ENCODE results near the gene CTIF.
A peak's percentile ranks its signal among the peaks of the same experiment; 100 is the strongest.
"Not testable (repeated sequence)": the region's sequence is repeated elsewhere in the genome, so short reads cannot be mapped to it uniquely, and the experiment has no call there.

Gene CTIF

DNA sequence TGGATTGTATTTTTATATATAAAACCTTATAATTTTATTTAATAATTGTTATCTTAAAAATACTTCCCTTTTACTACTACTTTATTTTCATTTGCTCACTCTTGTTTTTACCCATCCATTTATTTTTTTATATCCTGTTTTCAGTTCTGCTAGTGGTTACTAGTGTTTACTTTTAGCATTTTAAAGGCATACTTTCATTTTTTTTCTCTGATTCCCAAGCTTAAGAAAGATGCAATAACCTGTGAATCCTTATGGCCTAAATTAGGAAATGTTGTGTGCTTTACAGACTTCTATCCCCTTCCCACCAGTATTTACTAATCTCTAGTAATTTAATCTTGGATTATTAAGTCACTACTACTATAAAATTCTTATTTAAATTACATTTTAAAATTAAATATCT lies 272.0 kb downstream of the CTIF start:
- peak; percentile 93 for FAIRE-seq

DNA sequence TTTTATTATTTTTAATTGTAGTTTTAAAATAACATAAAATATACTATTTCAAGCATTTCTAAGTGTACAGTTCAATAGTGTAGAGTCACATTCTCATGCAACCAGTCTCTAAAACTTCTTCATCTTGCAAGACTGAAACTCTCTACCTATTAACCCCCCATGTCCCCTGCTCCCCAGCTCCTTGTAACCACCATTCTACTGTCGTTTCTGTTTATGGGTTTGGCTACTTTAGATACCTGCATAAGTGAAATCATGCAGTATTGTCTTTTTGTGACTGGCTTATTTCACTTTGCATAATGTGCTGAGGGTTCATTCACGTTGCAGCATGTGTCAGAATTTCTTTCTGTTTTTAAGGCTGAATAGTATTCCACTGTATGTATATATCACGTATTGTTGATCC lies 272.6 kb downstream of the CTIF start:
- no peak for FAIRE-seq

DNA sequence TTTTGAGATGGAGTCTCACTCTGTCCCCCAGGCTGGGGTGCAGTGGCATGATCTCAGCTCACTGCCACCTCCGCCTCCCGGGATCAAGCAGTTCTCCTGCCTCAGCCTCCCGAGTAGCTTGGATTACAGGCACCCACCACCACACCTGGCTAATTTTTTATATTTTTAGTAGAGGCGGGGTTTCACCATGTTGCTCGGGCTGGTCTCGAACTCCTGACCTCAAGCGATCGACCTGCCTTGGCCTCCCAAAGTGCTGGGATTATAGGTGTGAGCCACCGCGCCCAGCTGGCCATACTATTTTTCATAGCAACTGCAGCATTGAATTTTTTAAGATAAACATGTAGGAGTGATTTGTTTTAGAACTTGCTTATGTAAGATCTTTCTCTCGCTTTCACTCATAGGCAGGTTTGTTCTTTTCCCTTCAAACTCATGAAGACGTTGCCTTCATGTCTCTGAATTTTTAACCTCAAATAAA lies 273.2 kb downstream of the CTIF start:
- not testable (repeated sequence) for FAIRE-seq

DNA sequence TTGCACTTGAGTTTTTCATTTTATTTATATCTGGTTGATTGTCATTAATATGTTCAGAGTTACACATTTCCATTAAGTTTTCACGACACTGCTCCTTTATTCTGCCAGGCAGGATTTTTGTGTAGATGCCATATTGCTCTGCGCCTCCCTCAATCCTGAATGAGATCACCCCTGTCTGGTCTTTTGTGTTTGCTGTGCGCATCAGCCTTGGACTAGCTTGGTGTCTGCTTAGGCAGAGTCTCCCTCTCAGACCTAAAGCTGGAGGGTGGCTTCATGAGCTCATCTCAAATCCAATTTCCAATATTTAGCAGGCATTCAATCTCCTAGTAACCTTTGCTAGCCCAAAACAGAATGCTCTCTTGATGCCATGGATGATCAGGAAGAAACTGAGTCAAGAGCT lies 274.5 kb downstream of the CTIF start:
- FAIRE-seq: no peak

DNA sequence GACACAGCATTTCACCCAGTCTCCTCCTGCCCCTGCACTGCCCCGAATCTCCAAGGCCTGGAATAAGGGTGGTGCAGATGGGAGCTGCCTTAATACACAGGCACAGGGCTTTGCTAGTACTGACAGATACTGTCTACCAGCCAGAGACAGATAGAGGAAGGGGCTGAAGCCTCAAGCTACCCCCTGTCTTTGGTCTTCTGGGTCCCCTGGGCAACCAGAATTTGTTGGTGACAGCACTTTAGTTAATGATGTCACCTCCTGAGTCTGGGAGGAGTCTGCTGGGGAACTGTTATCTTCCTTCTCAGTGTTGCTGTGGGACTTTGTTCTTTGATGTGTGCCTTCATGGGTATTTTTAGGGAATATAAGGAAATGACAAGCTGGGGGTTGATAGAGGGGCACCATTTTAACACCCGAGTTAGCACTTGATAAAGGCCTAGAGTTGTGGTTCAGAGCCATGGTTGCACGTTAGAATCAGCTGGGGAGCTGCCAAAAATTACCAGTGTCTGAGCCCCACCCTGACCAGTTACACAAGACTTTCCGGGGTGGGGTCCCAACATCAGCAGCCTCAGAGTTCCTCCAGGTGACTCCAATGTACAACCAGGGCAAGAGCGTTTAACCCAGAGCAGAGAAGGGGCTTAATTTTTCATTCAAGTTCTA lies 275.1 kb downstream of the CTIF start:
- no peak for FAIRE-seq

DNA sequence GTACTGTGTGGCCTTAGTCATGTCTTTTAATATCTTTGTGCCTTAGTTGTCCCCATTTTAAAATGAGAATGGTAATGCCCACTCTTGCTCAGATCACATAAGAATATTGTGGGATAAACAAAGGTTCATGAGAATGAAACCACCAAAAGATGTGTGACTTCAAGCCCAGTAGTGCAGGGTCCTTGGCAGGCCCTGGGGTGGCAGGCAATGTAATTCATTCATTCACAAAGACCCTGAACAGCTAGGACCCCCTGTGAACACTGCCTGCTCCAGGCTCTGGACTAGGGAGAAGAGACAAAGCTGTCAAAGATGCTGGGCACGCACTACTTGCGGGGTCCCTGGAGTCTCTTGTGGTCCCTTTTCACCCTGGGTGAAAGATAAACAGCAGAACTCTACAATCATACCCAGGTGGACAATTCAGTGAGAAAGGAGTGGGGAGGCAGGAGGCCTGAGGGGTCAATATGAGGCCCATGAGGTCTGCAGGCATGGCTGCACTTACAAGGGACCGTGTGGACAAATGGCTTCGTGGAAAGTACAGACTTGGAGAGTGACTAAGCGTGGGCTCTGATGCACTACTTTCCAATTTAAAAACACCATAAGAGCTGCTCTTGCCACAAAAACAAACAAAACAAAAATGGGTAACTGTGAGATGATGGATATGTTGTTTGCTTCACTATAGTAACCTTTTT lies 275.8 kb downstream of the CTIF start:
- no peak for FAIRE-seq

DNA sequence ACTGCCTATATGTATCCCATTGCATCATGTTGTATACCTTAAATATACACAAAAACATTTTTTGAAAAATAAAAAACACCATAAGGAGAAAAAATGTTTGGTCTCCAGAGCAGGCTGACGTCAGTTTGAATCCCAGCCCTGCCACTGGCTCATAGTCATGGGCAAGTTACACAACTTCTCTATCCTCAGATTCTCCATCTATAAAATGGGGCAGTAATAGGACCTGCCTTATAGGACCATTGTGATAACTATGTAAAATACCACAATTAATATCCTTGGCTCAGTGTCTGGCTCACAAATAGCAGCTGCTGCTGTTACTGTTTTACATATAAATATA lies 276.3 kb downstream of the CTIF start:
- FAIRE-seq: no peak

DNA sequence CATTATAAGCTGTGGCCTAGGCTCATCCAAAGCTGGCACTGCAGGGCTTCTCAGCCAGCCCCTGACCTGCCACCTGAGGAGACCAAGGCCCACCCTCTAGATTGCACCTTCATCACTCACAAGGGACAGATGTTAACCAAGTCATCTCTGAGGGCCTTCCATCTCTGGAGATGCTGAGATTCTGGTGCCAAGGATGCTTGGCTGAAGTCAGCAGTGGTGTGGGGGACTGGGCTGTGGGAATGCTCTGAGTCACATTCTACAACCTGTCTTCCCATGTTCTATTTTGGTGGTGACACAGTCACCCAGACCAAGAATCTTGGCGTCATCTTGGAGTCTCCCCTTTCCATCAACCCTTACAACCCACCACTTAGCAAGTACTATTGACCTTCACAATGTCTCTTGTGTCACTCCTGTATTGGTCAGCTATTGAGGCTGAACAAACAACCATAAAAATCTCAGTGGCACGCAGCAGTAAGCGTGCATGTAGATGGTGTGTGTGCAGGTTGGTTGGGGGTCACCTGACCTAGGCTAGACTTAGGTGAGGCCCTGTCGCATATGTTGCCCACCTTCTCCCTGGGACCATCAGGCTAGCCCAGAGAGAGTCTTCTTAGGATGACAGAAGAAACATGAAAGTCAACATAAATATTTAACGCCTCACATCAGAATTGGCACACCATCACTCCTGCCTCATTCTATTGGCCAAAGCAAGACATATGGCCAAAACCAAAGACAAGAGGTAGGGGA lies 276.9 kb downstream of the CTIF start:
- FAIRE-seq: no peak

DNA sequence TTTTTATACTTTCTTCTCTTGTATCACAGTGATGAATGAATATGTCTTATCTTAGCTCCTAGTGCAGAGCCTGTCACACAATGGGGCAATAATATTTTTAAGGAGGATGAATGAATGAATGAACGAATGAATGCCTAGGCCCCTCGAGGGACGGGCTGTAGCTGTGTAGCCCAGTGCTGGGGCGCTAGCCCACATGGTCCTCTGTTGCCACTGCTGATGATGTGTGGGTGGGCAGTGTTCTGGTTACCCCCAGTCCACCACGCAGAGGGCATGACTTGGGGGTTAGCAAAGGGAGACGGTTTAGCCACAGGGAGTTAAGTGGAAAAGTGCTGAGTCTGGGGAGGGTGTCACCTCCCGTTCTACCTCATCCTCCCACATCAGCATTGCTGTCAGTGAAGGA lies 277.7 kb downstream of the CTIF start:
- no peak for FAIRE-seq

DNA sequence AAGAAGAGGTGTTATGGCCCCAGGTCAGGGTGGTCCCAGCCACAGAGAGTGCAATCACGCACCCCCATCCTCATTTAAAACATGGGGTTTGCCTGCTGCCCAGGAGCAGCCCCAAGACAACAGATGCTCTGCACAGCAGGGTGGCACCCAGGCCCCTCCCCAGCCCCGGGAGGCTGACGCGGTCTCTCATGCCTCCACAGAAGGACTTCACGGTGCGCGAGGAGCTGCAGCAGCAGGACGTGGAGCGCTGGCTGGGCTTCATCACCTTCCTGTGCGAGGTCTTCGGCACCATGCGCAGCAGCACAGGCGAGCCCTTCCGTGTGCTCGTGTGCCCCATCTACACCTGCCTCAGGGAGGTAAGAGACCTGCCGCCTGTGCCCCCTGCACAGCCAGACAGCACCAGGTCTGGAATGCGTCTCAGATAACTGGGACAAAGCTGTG lies 278.2 kb downstream of the CTIF start:
- FAIRE-seq: no peak

DNA sequence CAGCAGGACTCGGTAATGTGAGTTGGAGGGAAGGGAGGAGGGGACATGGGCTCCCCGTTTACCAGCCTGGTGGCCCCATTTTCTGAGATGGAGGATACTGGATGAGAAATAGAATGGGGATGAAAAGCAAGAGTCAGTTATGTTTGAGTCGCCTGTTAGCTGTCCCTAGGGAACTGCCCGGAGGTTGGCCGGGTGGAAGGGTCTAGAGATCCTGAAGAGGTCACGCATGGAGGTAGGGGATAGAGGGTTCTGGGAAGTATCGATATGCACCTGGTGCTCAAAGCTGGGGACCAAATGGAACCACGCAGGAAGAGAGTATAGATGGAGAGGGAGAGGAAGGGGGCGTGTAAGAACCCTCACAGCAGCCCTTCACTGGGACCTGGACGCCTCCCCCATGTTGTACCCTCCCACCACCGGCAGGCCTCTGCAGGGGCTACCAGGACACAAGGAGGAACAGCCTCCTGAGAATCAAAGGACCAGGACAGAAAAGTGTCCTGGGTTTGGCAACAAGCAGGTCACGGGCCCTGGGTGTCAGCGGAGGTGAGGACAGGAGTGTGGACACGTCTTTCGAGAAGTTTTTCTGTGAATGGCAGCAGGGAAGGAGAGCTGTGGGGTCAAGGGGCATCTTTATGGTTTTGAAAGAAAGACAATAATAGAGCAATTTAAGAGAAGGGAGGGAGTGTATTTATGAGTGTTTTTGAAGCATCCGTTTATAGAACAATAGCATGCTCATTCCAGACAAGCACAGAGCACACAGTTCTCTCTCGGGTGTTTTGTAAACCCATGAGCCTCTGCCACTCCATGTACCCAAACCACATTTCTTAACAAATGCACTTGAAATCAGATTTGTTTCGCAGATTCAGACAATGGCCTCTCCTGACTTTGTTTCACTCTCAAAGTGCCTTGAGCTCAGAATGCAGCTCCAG lies 279.8 kb downstream of the CTIF start:
- no peak for FAIRE-seq

DNA sequence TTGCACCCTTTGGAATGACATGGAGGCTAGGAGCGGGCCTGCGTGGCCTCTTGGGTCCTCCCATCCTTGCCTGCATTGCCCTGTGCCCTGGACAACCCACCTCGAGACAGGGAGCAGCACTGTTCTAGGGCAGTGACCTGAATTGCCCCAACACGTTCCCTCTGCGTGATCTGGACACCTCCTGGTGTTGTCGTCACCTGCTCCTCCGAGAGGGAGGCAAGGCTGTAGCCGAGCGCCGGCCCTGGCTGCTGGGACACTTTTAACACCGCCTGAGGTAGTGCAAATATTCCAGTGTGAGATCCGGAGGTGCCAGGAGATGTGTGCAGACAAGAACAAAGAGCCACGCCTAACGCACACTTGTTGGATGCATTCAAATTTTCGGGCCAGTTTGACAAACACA lies 280.4 kb downstream of the CTIF start:
- no peak for FAIRE-seq

DNA sequence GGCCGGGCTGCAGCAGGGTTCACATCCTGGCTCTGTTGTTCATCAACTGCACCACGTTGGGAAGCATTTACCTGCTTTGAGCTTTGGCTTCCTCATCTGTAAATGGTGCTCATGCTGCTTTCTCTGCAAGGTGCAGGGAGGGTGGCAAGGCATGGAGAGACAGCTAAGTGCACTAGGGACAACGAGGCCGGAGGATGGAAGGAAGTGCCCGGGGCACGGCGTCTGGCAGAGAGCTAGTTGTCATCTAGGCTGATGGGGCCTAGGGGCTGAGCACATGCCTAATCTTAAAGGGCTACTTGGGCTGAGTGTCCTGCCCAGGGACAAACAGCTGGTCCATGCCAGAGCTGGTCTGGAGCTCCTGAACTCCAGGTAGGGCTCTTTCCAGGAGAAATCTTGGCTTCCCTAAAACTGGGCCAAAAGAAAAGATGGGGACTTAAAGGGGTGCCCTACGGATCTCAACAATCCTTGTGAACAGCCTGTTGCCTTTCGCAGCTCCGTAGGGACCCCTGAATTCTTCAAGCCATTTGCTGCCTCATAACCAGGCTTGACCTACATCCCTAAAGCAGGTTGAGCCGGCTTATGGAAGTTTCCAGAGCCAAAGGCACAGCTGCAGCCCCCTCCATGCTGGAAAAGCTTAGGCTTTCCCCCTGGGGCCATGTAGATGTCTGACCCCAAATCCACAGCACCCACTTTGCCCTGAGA lies 281.1 kb downstream of the CTIF start:
- FAIRE-seq: no peak

DNA sequence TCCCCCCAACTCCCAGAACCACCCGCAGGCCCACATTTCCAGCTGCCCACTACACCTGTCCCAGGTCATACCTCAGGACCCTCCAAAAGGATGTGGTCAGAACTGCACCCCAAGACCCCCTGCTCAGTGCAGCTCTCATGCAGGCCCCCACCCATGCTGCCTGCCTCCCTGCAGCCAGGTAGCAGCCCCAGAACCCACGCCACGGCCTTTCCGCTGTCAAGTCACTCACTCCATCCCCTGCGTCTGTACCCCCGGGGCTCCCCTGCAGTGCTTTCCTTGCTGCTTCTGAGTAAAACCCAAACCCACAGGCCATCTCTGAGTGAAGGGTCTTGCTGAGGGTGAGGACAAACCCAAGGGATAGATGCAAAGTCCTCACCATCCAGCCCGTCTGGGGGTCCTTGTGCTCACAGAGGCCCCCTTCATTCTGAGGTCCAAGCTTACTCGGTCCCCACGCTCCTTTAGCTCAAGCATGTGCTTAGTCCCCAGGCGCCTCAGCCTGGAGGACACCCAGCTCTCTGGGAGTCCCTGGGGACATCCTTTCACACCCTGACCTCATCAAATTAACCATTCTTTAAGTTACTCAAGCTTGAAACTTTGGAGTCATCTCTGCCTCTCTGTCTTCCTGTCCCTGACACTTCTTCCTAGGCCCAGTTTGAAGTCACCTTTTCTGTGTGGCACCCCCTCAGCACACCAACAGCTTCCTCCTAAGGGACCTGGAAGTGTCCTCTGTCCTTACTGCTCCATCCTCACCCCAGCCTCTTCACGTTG lies 281.8 kb downstream of the CTIF start:
- no peak for FAIRE-seq

DNA sequence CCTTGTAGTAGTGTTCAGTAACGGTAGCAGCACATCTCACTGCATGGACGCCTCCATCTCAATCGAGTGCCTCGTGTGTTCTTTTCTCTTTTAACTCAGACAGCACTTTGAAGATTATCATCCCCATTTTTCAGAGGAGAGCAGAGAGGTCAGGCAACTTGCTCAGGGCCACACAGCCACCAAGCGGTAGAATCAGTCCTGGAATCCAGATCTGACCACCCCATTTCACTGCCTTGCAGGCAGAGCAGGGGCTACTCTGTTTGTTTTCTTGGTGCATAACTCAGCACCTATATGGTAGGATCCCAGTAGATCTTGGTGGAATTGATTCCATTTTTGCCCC lies 282.4 kb downstream of the CTIF start:
- no peak for FAIRE-seq

DNA sequence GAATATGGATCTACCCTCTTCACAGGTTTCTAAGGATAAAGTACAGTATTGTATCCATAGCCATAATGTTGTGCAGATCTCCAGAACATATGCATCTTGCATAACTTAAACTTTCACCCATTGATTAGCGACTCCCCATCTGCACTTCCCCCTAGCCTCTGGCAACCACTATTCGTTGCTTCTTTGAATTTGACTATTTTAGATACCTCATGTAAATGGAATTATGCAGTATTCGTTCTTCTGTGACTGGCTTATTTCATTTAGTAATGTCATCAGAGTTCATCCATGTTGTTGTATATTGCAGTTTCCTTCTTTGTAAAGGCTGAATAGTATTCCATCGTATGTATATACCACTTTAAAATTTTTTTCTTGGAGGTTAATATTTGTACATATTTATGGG lies 283.0 kb downstream of the CTIF start:
- FAIRE-seq: no peak

DNA sequence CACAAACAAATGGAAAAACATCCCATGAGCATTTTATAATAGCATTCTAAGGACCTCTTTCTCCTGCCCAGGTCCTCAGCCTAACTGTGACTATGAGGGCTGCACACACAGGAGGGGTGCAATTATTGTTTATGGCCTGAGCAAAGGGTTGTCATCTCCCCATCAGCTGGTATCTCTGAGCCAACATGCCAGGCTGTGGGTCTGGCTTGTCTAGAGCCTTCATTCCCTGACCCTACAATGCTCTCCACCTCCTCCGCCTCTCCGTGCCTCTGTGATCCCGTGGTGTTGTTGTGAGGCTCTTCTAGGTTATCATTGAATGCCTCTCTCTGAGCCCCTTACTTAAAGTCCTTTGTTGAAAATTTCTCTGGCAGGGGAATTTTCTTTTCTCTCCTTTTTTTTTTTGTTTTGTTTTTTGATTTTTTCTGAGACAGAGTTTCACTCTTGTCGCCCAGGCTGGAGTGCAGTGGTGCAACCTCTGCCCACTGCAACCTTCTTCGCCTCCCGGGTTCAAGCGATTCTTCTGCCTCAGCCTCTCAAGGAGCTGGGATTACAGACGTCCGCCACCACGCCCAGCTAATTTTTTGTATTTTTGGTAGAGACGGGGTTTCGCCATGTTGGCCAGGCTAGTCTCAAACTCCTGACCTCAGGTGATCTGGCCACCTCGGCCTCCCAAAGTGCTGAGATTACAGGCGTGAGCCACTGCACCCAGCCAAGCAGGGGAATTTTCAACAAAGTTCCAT lies 285.6 kb downstream of the CTIF start:
- FAIRE-seq: no peak

DNA sequence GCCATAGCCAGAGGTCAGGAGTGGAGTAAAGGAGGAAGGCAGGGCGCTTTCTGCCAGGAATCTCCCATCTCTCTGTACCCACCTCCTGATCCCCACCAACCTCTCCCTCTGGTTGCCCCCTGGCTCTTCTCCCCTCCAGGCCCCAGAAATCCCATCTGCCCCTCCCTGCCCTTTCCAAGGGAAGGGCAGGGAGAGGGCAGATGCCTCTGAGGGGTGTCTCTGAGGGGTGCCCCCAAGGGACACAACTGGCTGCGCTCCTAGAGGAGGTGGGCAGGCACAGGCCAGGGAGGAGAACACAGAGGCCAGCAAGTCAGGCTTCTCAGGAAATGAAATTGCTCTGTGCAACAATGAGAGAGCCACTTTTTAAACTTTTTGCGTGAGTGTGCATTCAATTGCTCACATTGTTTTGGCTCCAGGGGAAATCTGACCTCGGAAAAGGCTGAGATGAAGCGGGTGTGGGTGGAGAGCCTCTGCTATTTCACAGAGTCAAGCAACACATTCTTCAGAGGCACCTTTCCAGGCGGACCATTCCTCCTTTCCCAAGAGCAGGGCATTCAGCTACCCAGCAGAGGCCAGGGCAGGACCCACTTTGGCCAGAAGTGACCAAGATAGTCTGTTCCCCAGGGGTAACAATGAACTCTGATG lies 286.4 kb downstream of the CTIF start:
- FAIRE-seq: no peak

DNA sequence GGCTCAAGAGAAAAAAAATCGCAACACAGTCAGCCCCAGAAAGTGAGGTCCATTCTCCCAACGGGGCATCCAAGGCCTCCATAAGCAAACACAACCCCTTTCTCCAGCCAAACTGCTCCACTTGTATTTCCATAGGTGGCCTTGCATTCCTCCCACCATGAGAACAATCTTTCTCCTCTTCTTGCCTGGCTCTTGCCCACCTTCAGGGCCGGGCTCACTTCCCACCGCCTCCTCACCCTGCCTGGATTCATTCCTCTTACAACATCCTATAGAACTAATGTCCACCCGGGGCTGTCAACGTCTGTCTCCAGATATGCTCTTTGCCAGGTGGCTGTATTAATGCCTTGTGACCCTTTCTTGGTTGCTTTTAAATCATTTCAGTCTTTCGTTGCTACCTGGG lies 287.4 kb downstream of the CTIF start:
- no peak for FAIRE-seq

DNA sequence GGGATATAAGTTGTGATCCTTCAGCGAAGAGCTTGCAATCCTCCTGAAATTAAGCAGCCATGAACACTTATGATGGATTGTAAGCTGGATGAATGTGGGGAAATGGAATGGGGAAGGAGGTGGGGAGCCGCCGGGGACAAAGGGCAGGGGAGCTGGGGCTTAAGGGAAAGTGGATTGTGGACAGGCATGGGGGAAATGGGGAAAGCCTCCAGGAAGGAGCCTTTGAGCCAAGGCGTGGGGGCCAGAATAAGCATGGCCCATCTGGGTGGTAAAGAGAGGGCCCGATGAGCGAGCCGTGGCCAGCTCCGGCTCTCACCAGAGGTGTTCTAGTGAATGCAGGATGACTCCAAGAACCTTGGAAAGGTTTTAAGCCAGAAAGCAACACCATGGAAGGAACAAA lies 288.0 kb downstream of the CTIF start:
- FAIRE-seq: no peak
